OCI-LY1 (cell line): ENCODE data around the gene MYO5B.

ENCODE experiments used
- H2AFZ ChIP-seq: fragments of 200-600 bp; sonication (generic), shearing (Covaris generic); 2 replicates; pipeline ENCODE4 v1.6.0; 2014; ENCODE audit warnings: antibody characterized with exemption, mild to moderate bottlenecking, low read length
- H3F3A ChIP-seq: fragments of 200-600 bp; sonication (generic), shearing (Covaris generic); 2 replicates; pipeline ENCODE4 v1.6.0; 2014; ENCODE audit warnings: mild to moderate bottlenecking, antibody characterized with exemption, low read length, moderate library complexity; ENCODE audit not compliant: insufficient read depth
- H3K27ac ChIP-seq: fragments of 200-600 bp; sonication (generic); 2 replicates; pipeline ENCODE4 v1.5.1; 2014; ENCODE audit warnings: low read length, mixed run types, mild to moderate bottlenecking, low read depth; ENCODE audit not compliant: poor library complexity, severe bottlenecking
- H3K27me3 ChIP-seq: fragments of 200-600 bp; sonication (generic); 2 replicates; pipeline ENCODE4 v1.6.0; 2014; ENCODE audit warnings: antibody characterized with exemption, mild to moderate bottlenecking, low read length, moderate library complexity; ENCODE audit not compliant: insufficient read depth
- H3K36me3 ChIP-seq: fragments of 200-600 bp; sonication (generic); 2 replicates; pipeline ENCODE4 v1.6.1; 2014; ENCODE audit warnings: mild to moderate bottlenecking, antibody characterized with exemption, low read length, moderate library complexity, mixed read lengths; ENCODE audit not compliant: insufficient read depth
- H3K4me1 ChIP-seq: fragments of 200-600 bp; sonication (generic); 2 replicates; pipeline ENCODE4 v1.5.1; 2014; ENCODE audit warnings: mild to moderate bottlenecking, low read length, moderate library complexity; ENCODE audit not compliant: insufficient read depth, severe bottlenecking
- H3K4me2 ChIP-seq: fragments of 200-600 bp; sonication (generic), shearing (Covaris generic); 2 replicates; pipeline ENCODE4 v1.6.1; 2014; ENCODE audit warnings: low read length
- H3K4me3 ChIP-seq: fragments of 200-600 bp; sonication (generic); 2 replicates; pipeline ENCODE4 v1.5.1; 2014; ENCODE audit warnings: low read length, low read depth, mild to moderate bottlenecking, mixed read lengths; ENCODE audit not compliant: poor library complexity, severe bottlenecking
- H3K79me2 ChIP-seq: fragments of 200-600 bp; shearing (Covaris generic); 2 replicates; pipeline ENCODE4 v1.6.1; 2016; ENCODE audit warnings: mixed run types, low read length, mixed read lengths; ENCODE audit not compliant: insufficient read depth
- H3K9ac ChIP-seq: fragments of 200-600 bp; sonication (generic), shearing (Covaris generic); 2 replicates; pipeline ENCODE4 v1.6.1; 2014; ENCODE audit warnings: mild to moderate bottlenecking, low read length, mixed read lengths
- H3K9me2 ChIP-seq: fragments of 200-600 bp; sonication (generic), shearing (Covaris generic); 2 replicates; pipeline ENCODE4 v1.6.1; 2014; ENCODE audit warnings: low read depth, mild to moderate bottlenecking, low read length, mixed read lengths
- H3K9me3 ChIP-seq: fragments of 200-600 bp; shearing (Covaris generic); 2 replicates; pipeline ENCODE4 v1.6.1; 2014; ENCODE audit warnings: low read length, mixed read lengths
- H4K20me1 ChIP-seq: fragments of 200-600 bp; sonication (generic), shearing (Covaris generic); 2 replicates; pipeline ENCODE4 v1.6.0; 2016; ENCODE audit warnings: mild to moderate bottlenecking, low read length; ENCODE audit not compliant: insufficient read depth
- EZH2 ChIP-seq: fragments of 200-600 bp; sonication (generic), shearing (Covaris generic); IDR thresholded peaks from 2 replicates; pipeline ENCODE4 v1.8.0; 2017; ENCODE audit warnings: borderline replicate concordance, mixed run types, mild to moderate bottlenecking, antibody characterized with exemption, low read length, moderate library complexity, mixed read lengths
- TF ChIP-seq, protein P1 (sequence below): fragments of 200-600 bp; sonication (generic), shearing (Covaris generic); IDR thresholded peaks from 2 replicates; pipeline ENCODE4 v1.5.1; 2017; ENCODE audit warnings: mild to moderate bottlenecking, antibody characterized with exemption, low read length, moderate library complexity, mixed read lengths

The MYO5B gene

DNA sequence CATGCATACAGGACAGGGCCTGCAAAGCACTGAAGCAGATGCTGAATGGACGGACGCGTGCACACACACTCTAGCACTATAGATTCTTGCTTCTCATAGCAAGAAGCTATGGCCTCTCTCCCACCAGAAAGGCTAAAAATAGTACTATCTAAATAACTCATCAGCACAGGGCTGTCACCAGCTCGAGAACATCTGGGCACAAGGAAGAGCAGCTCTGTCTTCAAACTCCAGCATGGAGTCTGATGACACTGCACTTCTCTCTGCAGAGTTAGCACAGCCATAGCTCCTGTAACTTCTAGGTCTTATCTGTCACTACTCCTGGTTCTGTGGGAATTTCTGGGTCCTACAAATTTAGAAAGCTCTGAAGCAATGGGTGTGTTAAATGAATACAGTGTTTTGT lies 123.5 kb downstream of the MYO5B start:
- no peak overlapping the region for H2AFZ ChIP-seq
- no peaks in the 10 kb centered on the region for H3K79me2 ChIP-seq
- H3F3A ChIP-seq = no peaks in the 10 kb centered on the region
- no peak overlapping the region for H3K27ac ChIP-seq
- no peaks in the 10 kb centered on the region for H3K4me1 ChIP-seq
- no peak overlapping the region for H3K4me2 ChIP-seq
- TF ChIP-seq, protein P1, sequence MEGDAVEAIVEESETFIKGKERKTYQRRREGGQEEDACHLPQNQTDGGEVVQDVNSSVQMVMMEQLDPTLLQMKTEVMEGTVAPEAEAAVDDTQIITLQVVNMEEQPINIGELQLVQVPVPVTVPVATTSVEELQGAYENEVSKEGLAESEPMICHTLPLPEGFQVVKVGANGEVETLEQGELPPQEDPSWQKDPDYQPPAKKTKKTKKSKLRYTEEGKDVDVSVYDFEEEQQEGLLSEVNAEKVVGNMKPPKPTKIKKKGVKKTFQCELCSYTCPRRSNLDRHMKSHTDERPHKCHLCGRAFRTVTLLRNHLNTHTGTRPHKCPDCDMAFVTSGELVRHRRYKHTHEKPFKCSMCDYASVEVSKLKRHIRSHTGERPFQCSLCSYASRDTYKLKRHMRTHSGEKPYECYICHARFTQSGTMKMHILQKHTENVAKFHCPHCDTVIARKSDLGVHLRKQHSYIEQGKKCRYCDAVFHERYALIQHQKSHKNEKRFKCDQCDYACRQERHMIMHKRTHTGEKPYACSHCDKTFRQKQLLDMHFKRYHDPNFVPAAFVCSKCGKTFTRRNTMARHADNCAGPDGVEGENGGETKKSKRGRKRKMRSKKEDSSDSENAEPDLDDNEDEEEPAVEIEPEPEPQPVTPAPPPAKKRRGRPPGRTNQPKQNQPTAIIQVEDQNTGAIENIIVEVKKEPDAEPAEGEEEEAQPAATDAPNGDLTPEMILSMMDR = no peak
- no peak for TF ChIP-seq EZH2
- H3K27me3 ChIP-seq = no peaks in the 10 kb centered on the region
- H3K9me2 ChIP-seq = no peaks in the 10 kb centered on the region
- H4K20me1 ChIP-seq = no peaks in the 10 kb centered on the region
- H3K9me3 ChIP-seq = no peaks in the 10 kb centered on the region
- no peak overlapping the region for H3K9ac ChIP-seq
- no peaks in the 10 kb centered on the region for H3K36me3 ChIP-seq
- no peak overlapping the region for H3K4me3 ChIP-seq

GRCh38 chr18:50069422-50069821 lies 125.5 kb downstream of the MYO5B start:
- Histone ChIP-seq H4K20me1 (no peaks in the 10 kb centered on the region), H3K4me2 (no peak overlapping the region), H3K79me2 (no peaks in the 10 kb centered on the region), H3F3A (no peaks in the 10 kb centered on the region), H3K9me2 (no peaks in the 10 kb centered on the region), H3K27me3 (no peaks in the 10 kb centered on the region), H3K9me3 (no peaks in the 10 kb centered on the region), H3K4me1 (no peaks in the 10 kb centered on the region), H2AFZ (no peak overlapping the region), H3K4me3 (no peak overlapping the region), H3K9ac (no peak overlapping the region), H3K27ac (no peak overlapping the region), H3K36me3 (no peaks in the 10 kb centered on the region)
- no peak for TF ChIP-seq EZH2
- TF ChIP-seq, protein P1 = no peak

DNA sequence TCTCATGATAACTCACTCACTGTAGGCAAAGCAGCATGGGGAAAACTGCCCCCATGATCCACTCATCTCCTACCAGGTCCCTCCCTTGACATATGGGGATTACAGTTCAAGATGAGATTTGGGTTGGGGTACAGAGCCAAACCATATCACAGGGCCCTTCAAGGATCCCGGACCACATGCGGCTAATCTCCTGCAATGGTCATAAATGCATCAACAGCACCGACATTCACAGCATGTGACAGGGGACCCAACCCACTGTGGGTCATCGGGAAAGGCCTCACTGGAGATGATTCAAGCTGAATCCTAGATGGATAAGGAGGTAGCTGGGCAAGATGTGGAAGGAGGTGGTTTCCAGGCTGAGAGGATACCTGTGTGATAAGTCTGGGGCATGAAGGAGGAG lies 129.4 kb downstream of the MYO5B start:
- Histone ChIP-seq H3K36me3 (no peaks in the 10 kb centered on the region), H2AFZ (no peak overlapping the region), H3K9me2 (no peaks in the 10 kb centered on the region), H3K4me3 (no peak overlapping the region), H3K4me1 (no peaks in the 10 kb centered on the region), H3K27ac (no peak overlapping the region), H3K9me3 (no peaks in the 10 kb centered on the region), H3K79me2 (no peaks in the 10 kb centered on the region), H4K20me1 (no peaks in the 10 kb centered on the region), H3K4me2 (no peak overlapping the region), H3K9ac (no peak overlapping the region), H3F3A (no peaks in the 10 kb centered on the region), H3K27me3 (no peaks in the 10 kb centered on the region)
- no peak for TF ChIP-seq EZH2
- TF ChIP-seq, protein P1 = no peak
